HEK293 (cell line): ENCODE results near the gene SPTBN5.

Experiments used
- CTCF ChIA-PET: fragments of 350-600 bp; formaldehyde crosslinking; extraction: SDS; loops from one replicate; lab custom pipeline; 2021; ENCODE audit warnings: antibody characterized with exemption; lab: Yijun Ruan, JAX
- POLR2A ChIA-PET: fragments of 300-600 bp; formaldehyde crosslinking; extraction: SDS; loops from one replicate; lab custom pipeline; 2020; ENCODE audit warnings: antibody characterized with exemption, inconsistent platforms; lab: Yijun Ruan, JAX
- H3K27ac ChIP-seq: fragments of 200-500 bp; sonication (Bioruptor generic); 2 replicates; pipeline ENCODE4 v1.5.1; 2014; ENCODE audit warnings: low read depth, low read length, control low read depth, inconsistent platforms; ENCODE audit errors: extremely low read depth
- H3K36me3 ChIP-seq, 2 experiments: fragments of 200-500 bp in 1 of 2; sonication (Bioruptor generic) in 1 of 2; 1 replicate in 1 of 2; 2 replicates in 1 of 2; pipeline ENCODE4 v1.5.1; 2014 to 2017; ENCODE audit warnings: inconsistent platforms in 2 of 2, low read length in 2 of 2; ENCODE audit not compliant: control insufficient read depth in 2 of 2, insufficient read depth in 1 of 2
- H3K4me1 ChIP-seq: fragments of 200-500 bp; sonication (Bioruptor generic); 2 replicates; pipeline ENCODE4 v1.5.1; 2014; ENCODE audit warnings: mild to moderate bottlenecking, low read length, inconsistent platforms; ENCODE audit not compliant: control insufficient read depth, insufficient read depth
- H3K4me3 ChIP-seq: 2 replicates; pipeline ENCODE4 v1.5.1; 2011; ENCODE audit warnings: low read depth, mild to moderate bottlenecking, control low read depth, low read length, moderate library complexity
- H3K9me3 ChIP-seq: fragments of 200-500 bp; sonication (Bioruptor generic); 2 replicates; pipeline ENCODE4 v1.5.1; 2014; ENCODE audit warnings: low read depth, low read length, inconsistent platforms; ENCODE audit not compliant: control insufficient read depth, insufficient read depth
- GFI1B ChIP-seq: fragments of 450-650 bp; formaldehyde crosslinking; IDR thresholded peaks from 2 replicates; pipeline ENCODE4 v1.5.1; 2016; ENCODE audit warnings: missing biosample characterization, missing genetic modification characterization
- GLIS1 ChIP-seq: fragments of 450-650 bp; formaldehyde crosslinking; IDR thresholded peaks from 2 replicates; pipeline ENCODE4 v1.5.1; 2016; ENCODE audit warnings: missing biosample characterization, missing genetic modification characterization
- INSM2 ChIP-seq: fragments of 450-650 bp; formaldehyde crosslinking; IDR thresholded peaks from 2 replicates; pipeline ENCODE4 v1.5.1; 2016; ENCODE audit warnings: missing biosample characterization, missing genetic modification characterization
- MYNN ChIP-seq: fragments of 450-650 bp; formaldehyde crosslinking; IDR thresholded peaks from 2 replicates; pipeline ENCODE4 v1.5.1; 2016; ENCODE audit warnings: missing biosample characterization, missing genetic modification characterization, borderline replicate concordance
- PATZ1 ChIP-seq: fragments of 450-650 bp; formaldehyde crosslinking; IDR thresholded peaks from 2 replicates; pipeline ENCODE4 v1.5.1; 2016; ENCODE audit warnings: missing biosample characterization, missing genetic modification characterization
- SCRT2 ChIP-seq: fragments of 450-650 bp; formaldehyde crosslinking; IDR thresholded peaks from 2 replicates; pipeline ENCODE4 v1.5.1; 2016; ENCODE audit warnings: missing biosample characterization, missing genetic modification characterization
- YY1 ChIP-seq: fragments of 450-650 bp; formaldehyde crosslinking; IDR thresholded peaks from 2 replicates; pipeline ENCODE4 v1.5.1; 2018; ENCODE audit warnings: missing biosample characterization, missing genetic modification characterization
- ZBTB17 ChIP-seq: fragments of 450-650 bp; formaldehyde crosslinking; IDR thresholded peaks from 2 replicates; pipeline ENCODE4 v1.5.1; 2016; ENCODE audit warnings: missing biosample characterization, missing genetic modification characterization
- ZBTB20 ChIP-seq: fragments of 450-650 bp; formaldehyde crosslinking; IDR thresholded peaks from 2 replicates; pipeline ENCODE4 v1.5.1; 2016; ENCODE audit warnings: missing biosample characterization, missing genetic modification characterization
- ZBTB48 ChIP-seq: fragments of 450-650 bp; formaldehyde crosslinking; IDR thresholded peaks from 2 replicates; pipeline ENCODE4 v1.5.1; 2016; ENCODE audit warnings: missing biosample characterization, missing genetic modification characterization
- ZFP69B ChIP-seq: fragments of 450-650 bp; formaldehyde crosslinking; IDR thresholded peaks from 2 replicates; pipeline ENCODE4 v1.5.1; 2016; ENCODE audit warnings: missing biosample characterization, missing genetic modification characterization
- ZIC2 ChIP-seq: fragments of 450-650 bp; formaldehyde crosslinking; IDR thresholded peaks from 2 replicates; pipeline ENCODE4 v1.5.1; 2016; ENCODE audit warnings: missing biosample characterization, missing genetic modification characterization
- ZNF202 ChIP-seq: fragments of 450-650 bp; formaldehyde crosslinking; IDR thresholded peaks from 2 replicates; pipeline ENCODE4 v1.5.1; 2016; ENCODE audit warnings: missing biosample characterization, missing genetic modification characterization, borderline replicate concordance
- ZNF274 ChIP-seq, 2 experiments: fragments of 200-500 bp in 1 of 2; fragments of 450-650 bp in 1 of 2; sonication (Bioruptor generic) in 1 of 2; formaldehyde crosslinking in 1 of 2; IDR thresholded peaks; 2 replicates each; pipeline versions ENCODE4 v1.5.1 to v1.6.1; 2014 to 2016; ENCODE audit warnings: borderline replicate concordance in 1 of 2, inconsistent platforms in 1 of 2, low read length in 1 of 2, missing biosample characterization in 1 of 2, missing genetic modification characterization in 1 of 2
- ZNF324 ChIP-seq: fragments of 450-650 bp; formaldehyde crosslinking; IDR thresholded peaks from 2 replicates; pipeline ENCODE4 v1.5.1; 2016; ENCODE audit warnings: missing biosample characterization, missing genetic modification characterization
- ZNF341 ChIP-seq: fragments of 450-650 bp; formaldehyde crosslinking; IDR thresholded peaks from 2 replicates; pipeline ENCODE4; 2016; ENCODE audit warnings: low read depth, missing biosample characterization, missing genetic modification characterization
- ZNF488 ChIP-seq: fragments of 450-650 bp; formaldehyde crosslinking; IDR thresholded peaks from 2 replicates; pipeline ENCODE4 v1.5.1; 2016; ENCODE audit warnings: missing biosample characterization, missing genetic modification characterization
- ZNF555 ChIP-seq: fragments of 450-650 bp; formaldehyde crosslinking; conservative IDR thresholded peaks from 2 replicates; pipeline ENCODE4 v1.5.1; 2017; ENCODE audit warnings: missing biosample characterization, mild to moderate bottlenecking, missing genetic modification characterization, inconsistent platforms
- ZNF558 ChIP-seq: fragments of 450-650 bp; formaldehyde crosslinking; IDR thresholded peaks from 2 replicates; pipeline ENCODE4 v1.5.1; 2016; ENCODE audit warnings: missing biosample characterization, missing genetic modification characterization
- ZNF623 ChIP-seq: fragments of 450-650 bp; formaldehyde crosslinking; IDR thresholded peaks from 2 replicates; pipeline ENCODE4 v1.5.1; 2016; ENCODE audit warnings: missing biosample characterization, missing genetic modification characterization
- ZNF664 ChIP-seq: fragments of 450-650 bp; formaldehyde crosslinking; IDR thresholded peaks from 2 replicates; pipeline ENCODE4 v1.5.1; 2016; ENCODE audit warnings: missing biosample characterization, missing genetic modification characterization
- ZNF692 ChIP-seq: fragments of 450-650 bp; formaldehyde crosslinking; IDR thresholded peaks from 2 replicates; pipeline ENCODE4 v1.5.1; 2016; ENCODE audit warnings: missing biosample characterization, missing genetic modification characterization

The SPTBN5 gene

GRCh38 chr15:41933326-41933725, 39.5 kb upstream of the SPTBN5 start (continued):
- TF ChIP-seq INSM2 (tag by site-specific recombination), result no peak
- no peak for TF ChIP-seq ZNF324
- no peak for TF ChIP-seq ZNF202
- TF ChIP-seq ZNF623 (tag by site-specific recombination), result no peak
- no peak for TF ChIP-seq ZNF488 (tag by site-specific recombination)

GRCh38 chr15:41932511-41933289, 38.8 kb upstream of the SPTBN5 start:
- Histone ChIP-seq H3K4me3 (no peak overlapping the region), H3K9me3 (no peaks in the 10 kb centered on the region), H3K36me3 (no peaks in the 10 kb centered on the region), H3K27ac (no peak overlapping the region), H3K4me1 (peaks cover 36% of the 10 kb centered on the region)
- POLR2A ChIA-PET, result interaction anchor here (0.9 to 1.5 kb wide), 2 partner anchors 39 to 40 kb away, joined by 3 to 9 read pairs; partner anchors contain the start of gene EHD4
- CTCF ChIA-PET, result interaction anchor here (0.6 to 1.1 kb wide), 4 partner anchors 10 to 28 kb away, joined by 3 to 4 read pairs (median 3); no protein-coding TSS in a partner anchor
- TF ChIP-seq YY1 (tag by site-specific recombination) (no peak), ZBTB17 (tag by site-specific recombination) (0 out of 2 replicates have a peak, but pooled peaks have one; percentile 15), SCRT2 (tag by site-specific recombination) (no peak), GFI1B (tag by site-specific recombination) (no peak), ZNF692 (tag by site-specific recombination) (peak; percentile 38; the same call in 1 of the 2 replicates), ZNF664 (tag by site-specific recombination) (no peak), ZNF341 (tag by site-specific recombination) (0 out of 2 replicates have a peak, but pooled peaks have one; percentile 39), PATZ1 (tag by site-specific recombination) (no peak), ZNF274 (IDR thresholded peaks at IDR 0.05; ENCODE audit: low read length) (no peak), ZNF274 (tag by site-specific recombination; IDR thresholded peaks at IDR 0.05; ENCODE audit: borderline replicate concordance) (no peak), ZIC2 (0 out of 2 replicates have a peak, but pooled peaks have one; percentile 8), ZNF555 (tag by site-specific recombination) (no peak), ZNF558 (tag by site-specific recombination) (no peak), ZBTB20 (tag by site-specific recombination) (peak; percentile 71), ZFP69B (0 out of 2 replicates have a peak, but pooled peaks have one; percentile 55), MYNN (tag by site-specific recombination) (no peak), ZBTB48 (peak; percentile 85; the same call in 1 of the 2 replicates), GLIS1 (tag by site-specific recombination) (peak; percentile 61)
